HepG2 (cell line): ENCODE results near the gene UBE2E1. TPM values are rescaled to one million over a fixed set of nuclear protein-coding genes. Genes with fewer than 3 reads are reported as not detected.

ENCODE experiments used
- BORCS8-MEF2B ChIP-seq: sonication (generic); formaldehyde crosslinking; IDR thresholded peaks from 2 replicates; pipeline ENCODE4 v1.8.0; 2022; ENCODE audit warnings: mild to moderate bottlenecking, missing genetic modification reagents
- CCDC6 ChIP-seq: sonication (generic); formaldehyde crosslinking; IDR thresholded peaks from 2 replicates; pipeline ENCODE4 v1.8.1; 2022; ENCODE audit warnings: mild to moderate bottlenecking, missing genetic modification reagents, moderate library complexity
- CHD2 ChIP-seq: IDR thresholded peaks from 2 replicates; pipeline ENCODE4 v1.6.1; 2011; ENCODE audit warnings: low read depth, low read length, improper control_type of control experiment
- DDIT3 ChIP-seq: sonication (generic); formaldehyde crosslinking; IDR thresholded peaks from 2 replicates; pipeline ENCODE4 v1.4.0; 2020; ENCODE audit warnings: mild to moderate bottlenecking, missing genetic modification reagents
- KDM2A ChIP-seq: sonication (generic); formaldehyde crosslinking; IDR thresholded peaks from 2 replicates; pipeline ENCODE4 v1.4.0; 2020; ENCODE audit warnings: low read depth, missing genetic modification reagents, borderline replicate concordance
- NR2C2 ChIP-seq: sonication (generic); formaldehyde crosslinking; IDR thresholded peaks from 2 replicates; pipeline ENCODE4 v1.4.0; 2020; ENCODE audit warnings: missing genetic modification reagents, mild to moderate bottlenecking, moderate library complexity, borderline replicate concordance
- RELA ChIP-seq: sonication (generic); formaldehyde crosslinking; IDR thresholded peaks from 2 replicates; pipeline ENCODE4 v1.4.0; 2020; ENCODE audit warnings: missing genetic modification reagents
- TGIF2 ChIP-seq: IDR thresholded peaks from 2 replicates; pipeline ENCODE4 v1.6.1; 2016; ENCODE audit warnings: control low read depth, missing compliant biosample characterization
- ZBTB40 ChIP-seq, 2 experiments: fragments of 450-650 bp in 1 of 2; sonication (generic) in 1 of 2; formaldehyde crosslinking in 1 of 2; IDR thresholded peaks; 2 replicates each; pipeline versions ENCODE4 v1.6.1 to v1.8.0; 2016 to 2022; ENCODE audit warnings: antibody characterized with exemption in 1 of 2, mild to moderate bottlenecking in 1 of 2, missing genetic modification reagents in 1 of 2
- ZBTB7B ChIP-seq: sonication (generic); formaldehyde crosslinking; IDR thresholded peaks from 2 replicates; pipeline ENCODE4 v1.4.0; 2020; ENCODE audit warnings: missing genetic modification reagents
- ZNF430 ChIP-seq: sonication (generic); formaldehyde crosslinking; IDR thresholded peaks from 2 replicates; pipeline ENCODE4 v1.9.0; 2021; ENCODE audit warnings: mild to moderate bottlenecking, missing genetic modification reagents
- ZNF768 ChIP-seq: sonication (generic); formaldehyde crosslinking; IDR thresholded peaks from 2 replicates; pipeline ENCODE4 v1.4.0; 2020; ENCODE audit warnings: missing genetic modification reagents
- polyA plus RNA-seq, 8 experiments: library from polyadenylated mRNA; depleted of rRNA in 3 of 8; stranded (reverse) in 7 of 8; unstranded in 1 of 8; fragments of >200 nt; fragmentation: Illumina TruSeq in 4 of 8; extraction: Trizol in 4 of 8; gene quantifications; 2 replicates each; pipeline versions ENCODE4 v1.2.1 to v1.2.3, GENCODE V29; 2011 to 2016; ENCODE audit warnings: low read depth in 4 of 8, missing spikeins in 1 of 8, mixed read lengths in 1 of 8; ENCODE audit not compliant: insufficient read depth in 1 of 8
- total RNA-seq, 5 experiments: library from RNA; depleted of rRNA; stranded (reverse); fragments of >200 nt; fragmentation: Illumina TruSeq; extraction: Trizol; gene quantifications; 2 replicates each; pipeline ENCODE4 v1.2.3, GENCODE V29; 2016; ENCODE audit warnings: low read depth in 1 of 5
- TF ChIP-seq, protein P1 (sequence below): sonication (generic); formaldehyde crosslinking; IDR thresholded peaks from 2 replicates; pipeline ENCODE4 v1.4.0; 2020; ENCODE audit warnings: missing genetic modification reagents
- TF ChIP-seq, protein P2 (sequence below), 2 experiments: sonication (generic) in 1 of 2; formaldehyde crosslinking in 1 of 2; IDR thresholded peaks; 2 replicates each; pipeline versions ENCODE4 v1.4.0 to v1.6.1; 2018 to 2020; ENCODE audit warnings: missing genetic modification reagents in 2 of 2, borderline replicate concordance in 1 of 2, low read depth in 1 of 2, mild to moderate bottlenecking in 1 of 2, missing biosample characterization in 1 of 2

UBE2E1 gene
- total and polyA plus RNA-seq, 2 of the 13 experiments (the other 11 are each of a cell fraction or from before 2014, with no cell fraction given), result 55.4 to 61.8 TPM

- TF ChIP-seq ZBTB40 (IDR thresholded peaks at IDR 0.05), result no peak
- TF ChIP-seq ZBTB40 (CRISPR knock-in tag; IDR thresholded peaks at IDR 0.05), result peak; percentile 42
- peak; percentile 47 for TF ChIP-seq ZBTB7B (CRISPR knock-in tag)
- peak; percentile 53; the same call in 1 of the 2 replicates for TF ChIP-seq ZNF768 (CRISPR knock-in tag)
- TF ChIP-seq KDM2A, result peak; percentile 29; the same call in 1 of the 2 replicates
- no peak for TF ChIP-seq DDIT3 (CRISPR knock-in tag)
- 0 out of 2 replicates have a peak, but pooled peaks have one; percentile 33 for TF ChIP-seq TGIF2 (CRISPR knock-in tag)
- TF ChIP-seq CHD2, result peak; percentile 56; the same call in 1 of the 2 replicates
- TF ChIP-seq CCDC6 (CRISPR knock-in tag), result no peak
- TF ChIP-seq, protein P1, sequence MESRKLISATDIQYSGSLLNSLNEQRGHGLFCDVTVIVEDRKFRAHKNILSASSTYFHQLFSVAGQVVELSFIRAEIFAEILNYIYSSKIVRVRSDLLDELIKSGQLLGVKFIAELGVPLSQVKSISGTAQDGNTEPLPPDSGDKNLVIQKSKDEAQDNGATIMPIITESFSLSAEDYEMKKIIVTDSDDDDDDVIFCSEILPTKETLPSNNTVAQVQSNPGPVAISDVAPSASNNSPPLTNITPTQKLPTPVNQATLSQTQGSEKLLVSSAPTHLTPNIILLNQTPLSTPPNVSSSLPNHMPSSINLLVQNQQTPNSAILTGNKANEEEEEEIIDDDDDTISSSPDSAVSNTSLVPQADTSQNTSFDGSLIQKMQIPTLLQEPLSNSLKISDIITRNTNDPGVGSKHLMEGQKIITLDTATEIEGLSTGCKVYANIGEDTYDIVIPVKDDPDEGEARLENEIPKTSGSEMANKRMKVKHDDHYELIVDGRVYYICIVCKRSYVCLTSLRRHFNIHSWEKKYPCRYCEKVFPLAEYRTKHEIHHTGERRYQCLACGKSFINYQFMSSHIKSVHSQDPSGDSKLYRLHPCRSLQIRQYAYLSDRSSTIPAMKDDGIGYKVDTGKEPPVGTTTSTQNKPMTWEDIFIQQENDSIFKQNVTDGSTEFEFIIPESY (CRISPR knock-in tag), result 0 out of 2 replicates have a peak, but pooled peaks have one; percentile 6
- peak; percentile 8; the same call in 1 of the 2 replicates for TF ChIP-seq ZNF430 (CRISPR knock-in tag)
- 0 out of 2 replicates have a peak, but pooled peaks have one; percentile 18 for TF ChIP-seq NR2C2
- 0 out of 2 replicates have a peak, but pooled peaks have one; percentile 16 for TF ChIP-seq BORCS8-MEF2B (CRISPR knock-in tag)
- TF ChIP-seq, protein P2, sequence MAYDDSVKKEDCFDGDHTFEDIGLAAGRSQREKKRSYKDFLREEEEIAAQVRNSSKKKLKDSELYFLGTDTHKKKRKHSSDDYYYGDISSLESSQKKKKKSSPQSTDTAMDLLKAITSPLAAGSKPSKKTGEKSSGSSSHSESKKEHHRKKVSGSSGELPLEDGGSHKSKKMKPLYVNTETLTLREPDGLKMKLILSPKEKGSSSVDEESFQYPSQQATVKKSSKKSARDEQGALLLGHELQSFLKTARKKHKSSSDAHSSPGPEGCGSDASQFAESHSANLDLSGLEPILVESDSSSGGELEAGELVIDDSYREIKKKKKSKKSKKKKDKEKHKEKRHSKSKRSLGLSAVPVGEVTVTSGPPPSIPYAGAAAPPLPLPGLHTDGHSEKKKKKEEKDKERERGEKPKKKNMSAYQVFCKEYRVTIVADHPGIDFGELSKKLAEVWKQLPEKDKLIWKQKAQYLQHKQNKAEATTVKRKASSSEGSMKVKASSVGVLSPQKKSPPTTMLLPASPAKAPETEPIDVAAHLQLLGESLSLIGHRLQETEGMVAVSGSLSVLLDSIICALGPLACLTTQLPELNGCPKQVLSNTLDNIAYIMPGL (CRISPR knock-in tag; IDR thresholded peaks at IDR 0.05; ENCODE audit: borderline replicate concordance in 1 of 2, low read depth in 1 of 2), result peak; percentile 52 to 68; a peak in 2 of 4 replicates
- TF ChIP-seq RELA, result no peak
Measured at GRCh38 chr3:23810343-23811184, 4.8 kb downstream of the UBE2E1 start (continued).
